PC-3 (cell line): ENCODE data around the gene STK25.

Experiments
- EZH2 ChIP-seq: fragments of 300-600 bp; sonication (generic); IDR thresholded peaks from one replicate; pipeline ENCODE4 v1.6.1; 2017; ENCODE audit warnings: antibody characterized with exemption, mild to moderate bottlenecking, low read length; ENCODE audit not compliant: unreplicated experiment
- EZH2phosphoT487 ChIP-seq: fragments of 300-600 bp; sonication (generic); IDR thresholded peaks from 2 replicates; pipeline ENCODE4 v1.6.1; 2018; ENCODE audit warnings: mild to moderate bottlenecking, antibody characterized with exemption, low read length, borderline replicate concordance
- TF ChIP-seq, protein P1 (sequence below): fragments of 300-600 bp; sonication (generic); conservative IDR thresholded peaks from 2 replicates; pipeline ENCODE4 v1.5.1; 2017; ENCODE audit warnings: antibody characterized with exemption, low read depth, mild to moderate bottlenecking, low read length

DNA sequence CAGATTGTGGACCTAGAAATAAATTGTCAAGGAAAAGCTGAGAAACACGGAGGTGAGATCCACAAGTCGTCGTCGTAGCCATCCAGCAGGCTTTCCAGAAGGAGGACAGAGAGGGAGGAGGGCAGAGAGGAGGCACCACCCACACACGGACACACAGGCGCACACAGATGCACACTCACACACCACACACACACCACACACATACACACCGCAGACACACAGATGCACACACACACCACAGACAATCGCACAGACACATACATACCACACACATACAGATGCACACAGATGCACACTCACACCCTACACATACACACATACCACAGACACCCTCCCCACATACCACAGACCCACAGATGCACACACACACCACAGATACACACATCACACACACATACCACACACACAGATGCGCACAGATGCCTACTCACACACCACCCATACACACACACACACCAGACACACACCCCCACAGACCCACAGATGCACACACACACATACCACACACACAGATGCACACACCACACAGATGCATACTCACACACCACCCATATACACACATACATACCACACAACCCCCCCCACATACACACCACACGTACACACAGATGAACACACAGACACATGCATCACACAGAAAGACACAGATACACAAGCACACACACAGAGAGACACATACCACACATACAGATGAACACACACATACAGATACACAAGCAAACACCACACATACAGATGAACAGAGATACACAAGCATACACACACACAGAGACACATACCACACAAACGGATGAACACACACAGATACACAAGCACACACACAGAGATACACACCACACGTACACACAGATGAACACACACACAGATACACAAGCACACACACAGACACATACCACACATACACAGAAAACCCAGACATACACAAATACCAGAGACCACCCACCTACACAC lies 37.4 kb upstream of the STK25 start:
- TF ChIP-seq, protein P1, sequence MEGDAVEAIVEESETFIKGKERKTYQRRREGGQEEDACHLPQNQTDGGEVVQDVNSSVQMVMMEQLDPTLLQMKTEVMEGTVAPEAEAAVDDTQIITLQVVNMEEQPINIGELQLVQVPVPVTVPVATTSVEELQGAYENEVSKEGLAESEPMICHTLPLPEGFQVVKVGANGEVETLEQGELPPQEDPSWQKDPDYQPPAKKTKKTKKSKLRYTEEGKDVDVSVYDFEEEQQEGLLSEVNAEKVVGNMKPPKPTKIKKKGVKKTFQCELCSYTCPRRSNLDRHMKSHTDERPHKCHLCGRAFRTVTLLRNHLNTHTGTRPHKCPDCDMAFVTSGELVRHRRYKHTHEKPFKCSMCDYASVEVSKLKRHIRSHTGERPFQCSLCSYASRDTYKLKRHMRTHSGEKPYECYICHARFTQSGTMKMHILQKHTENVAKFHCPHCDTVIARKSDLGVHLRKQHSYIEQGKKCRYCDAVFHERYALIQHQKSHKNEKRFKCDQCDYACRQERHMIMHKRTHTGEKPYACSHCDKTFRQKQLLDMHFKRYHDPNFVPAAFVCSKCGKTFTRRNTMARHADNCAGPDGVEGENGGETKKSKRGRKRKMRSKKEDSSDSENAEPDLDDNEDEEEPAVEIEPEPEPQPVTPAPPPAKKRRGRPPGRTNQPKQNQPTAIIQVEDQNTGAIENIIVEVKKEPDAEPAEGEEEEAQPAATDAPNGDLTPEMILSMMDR = no peak
- TF ChIP-seq EZH2 (no peak), EZH2phosphoT487 (no peak)
